C4-2B (cell line): ENCODE results near the gene EXOC7.

ENCODE experiments used
- H3K27ac ChIP-seq: fragments of 450-650 bp; 2 replicates; pipeline ENCODE4 v1.5.1; 2017
- ZFX ChIP-seq: fragments of 450-650 bp; IDR thresholded peaks from 2 replicates; pipeline ENCODE4 v1.6.1; 2017
- TF ChIP-seq, protein P1 (sequence below): fragments of 450-650 bp; conservative IDR thresholded peaks from 2 replicates; pipeline ENCODE4 v1.5.1; 2017; ENCODE audit warnings: mild to moderate bottlenecking

EXOC7 gene

DNA sequence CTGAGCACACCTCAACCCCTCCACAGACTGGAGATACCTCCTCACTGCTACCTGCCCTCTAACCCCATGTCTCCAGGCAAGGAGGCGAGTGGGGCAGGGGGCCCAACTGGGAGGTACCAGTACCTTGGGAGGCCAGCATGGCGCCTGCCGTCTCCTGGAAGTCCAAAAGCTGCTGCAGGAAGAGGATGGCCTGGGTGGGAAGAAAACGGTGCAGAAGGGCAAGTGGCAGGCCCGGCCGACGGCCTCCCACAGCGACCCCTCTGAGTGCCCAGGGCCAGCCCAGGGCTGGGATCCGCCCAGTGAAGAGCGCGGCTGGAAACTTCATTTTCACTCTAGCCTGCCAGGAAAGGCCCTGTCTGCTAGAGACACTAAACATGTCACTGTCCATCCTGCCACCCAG, 16.1 kb downstream of the EXOC7 start:
- no peak overlapping the region for H3K27ac ChIP-seq
- TF ChIP-seq, protein P1, sequence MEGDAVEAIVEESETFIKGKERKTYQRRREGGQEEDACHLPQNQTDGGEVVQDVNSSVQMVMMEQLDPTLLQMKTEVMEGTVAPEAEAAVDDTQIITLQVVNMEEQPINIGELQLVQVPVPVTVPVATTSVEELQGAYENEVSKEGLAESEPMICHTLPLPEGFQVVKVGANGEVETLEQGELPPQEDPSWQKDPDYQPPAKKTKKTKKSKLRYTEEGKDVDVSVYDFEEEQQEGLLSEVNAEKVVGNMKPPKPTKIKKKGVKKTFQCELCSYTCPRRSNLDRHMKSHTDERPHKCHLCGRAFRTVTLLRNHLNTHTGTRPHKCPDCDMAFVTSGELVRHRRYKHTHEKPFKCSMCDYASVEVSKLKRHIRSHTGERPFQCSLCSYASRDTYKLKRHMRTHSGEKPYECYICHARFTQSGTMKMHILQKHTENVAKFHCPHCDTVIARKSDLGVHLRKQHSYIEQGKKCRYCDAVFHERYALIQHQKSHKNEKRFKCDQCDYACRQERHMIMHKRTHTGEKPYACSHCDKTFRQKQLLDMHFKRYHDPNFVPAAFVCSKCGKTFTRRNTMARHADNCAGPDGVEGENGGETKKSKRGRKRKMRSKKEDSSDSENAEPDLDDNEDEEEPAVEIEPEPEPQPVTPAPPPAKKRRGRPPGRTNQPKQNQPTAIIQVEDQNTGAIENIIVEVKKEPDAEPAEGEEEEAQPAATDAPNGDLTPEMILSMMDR: no peak
- no peak for TF ChIP-seq ZFX

DNA sequence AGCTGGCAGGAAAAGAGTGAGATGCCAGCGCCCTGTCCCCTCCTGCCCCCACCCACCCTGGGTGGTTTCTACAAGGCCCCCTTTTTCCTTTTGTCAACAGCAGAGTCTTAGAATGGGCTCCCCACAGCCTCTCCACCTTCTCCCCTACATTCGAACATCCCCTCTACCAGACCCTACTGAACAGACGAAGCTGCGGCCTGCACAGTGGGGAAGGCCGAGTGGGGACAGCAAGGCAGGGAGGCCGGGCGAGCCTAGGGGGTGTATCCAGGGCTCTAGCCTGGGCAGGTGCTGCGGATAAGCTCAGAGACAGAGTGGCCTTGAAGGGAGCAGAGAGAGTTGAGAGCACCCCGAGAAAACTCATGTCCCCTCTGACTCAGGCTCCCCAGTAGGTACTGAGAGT, 17.2 kb downstream of the EXOC7 start:
- no peak overlapping the region for H3K27ac ChIP-seq
- TF ChIP-seq, protein P1: no peak
- no peak for TF ChIP-seq ZFX

DNA sequence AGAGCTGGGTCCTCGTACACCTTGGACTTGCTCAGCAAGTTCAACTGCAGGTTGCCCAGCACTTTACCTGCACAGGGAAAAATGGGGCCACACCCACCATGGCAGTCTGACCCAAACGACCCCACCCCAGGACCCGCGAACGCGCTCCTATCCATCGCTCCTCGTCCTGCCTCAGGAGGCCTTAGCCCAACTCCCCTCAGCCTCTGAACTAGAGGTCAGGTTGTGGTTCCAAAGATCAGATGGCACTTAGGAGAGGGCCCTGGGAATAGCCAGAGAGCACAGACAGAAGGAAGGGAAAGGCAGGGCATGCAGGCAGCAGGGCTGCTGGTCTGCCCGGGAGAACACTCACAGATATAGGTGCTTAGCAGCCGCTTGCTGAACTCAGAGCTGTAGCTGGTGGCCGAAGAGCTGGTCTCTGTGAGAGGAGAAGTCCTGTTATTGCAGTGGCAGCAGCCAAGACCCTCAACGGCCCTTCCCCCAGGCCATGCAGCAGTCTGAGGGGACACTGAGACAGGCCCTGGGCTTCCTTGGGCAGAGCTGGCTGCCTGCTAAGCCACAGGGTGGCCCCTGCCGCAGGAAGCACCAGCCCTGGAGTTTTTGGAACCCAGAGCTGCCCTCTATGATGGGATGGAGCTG, 17.7 kb downstream of the EXOC7 start:
- TF ChIP-seq, protein P1: no peak
- H3K27ac ChIP-seq: no peak overlapping the region

DNA sequence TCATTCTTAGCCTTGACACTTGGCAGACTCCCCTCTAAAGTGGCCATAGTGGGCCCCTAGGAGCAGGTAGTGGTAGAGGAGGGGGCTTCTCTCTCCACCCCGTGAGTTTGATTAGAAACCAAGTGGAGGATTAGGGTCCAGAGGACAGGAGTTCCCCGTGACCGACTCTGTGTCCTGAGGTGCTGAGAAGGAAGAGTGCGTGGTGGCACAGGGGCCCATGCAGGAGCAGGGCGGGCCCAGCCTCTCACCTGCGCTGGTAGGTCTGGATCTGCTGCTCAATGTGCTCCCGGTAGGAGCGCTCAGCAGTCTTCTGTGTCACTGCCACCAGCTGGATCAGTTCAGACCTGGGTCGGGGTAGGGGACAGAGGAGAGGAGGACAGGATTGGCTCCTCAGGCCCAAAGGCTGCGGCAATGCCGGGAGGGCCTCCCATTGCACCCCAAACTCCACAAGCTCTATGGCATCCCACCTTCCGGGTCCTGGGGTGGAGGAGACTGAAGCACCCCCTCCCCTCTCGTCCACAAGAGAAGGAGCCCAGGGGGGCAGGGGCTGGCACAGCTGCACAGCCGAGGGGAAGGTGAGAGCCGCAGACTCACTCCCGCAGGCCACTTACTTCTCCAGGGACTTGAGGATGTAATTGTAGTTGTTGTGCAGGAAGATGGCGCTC, 18.4 kb downstream of the EXOC7 start:
- no peak overlapping the region for H3K27ac ChIP-seq
- no peak for TF ChIP-seq ZFX
- TF ChIP-seq, protein P1: no peak

DNA sequence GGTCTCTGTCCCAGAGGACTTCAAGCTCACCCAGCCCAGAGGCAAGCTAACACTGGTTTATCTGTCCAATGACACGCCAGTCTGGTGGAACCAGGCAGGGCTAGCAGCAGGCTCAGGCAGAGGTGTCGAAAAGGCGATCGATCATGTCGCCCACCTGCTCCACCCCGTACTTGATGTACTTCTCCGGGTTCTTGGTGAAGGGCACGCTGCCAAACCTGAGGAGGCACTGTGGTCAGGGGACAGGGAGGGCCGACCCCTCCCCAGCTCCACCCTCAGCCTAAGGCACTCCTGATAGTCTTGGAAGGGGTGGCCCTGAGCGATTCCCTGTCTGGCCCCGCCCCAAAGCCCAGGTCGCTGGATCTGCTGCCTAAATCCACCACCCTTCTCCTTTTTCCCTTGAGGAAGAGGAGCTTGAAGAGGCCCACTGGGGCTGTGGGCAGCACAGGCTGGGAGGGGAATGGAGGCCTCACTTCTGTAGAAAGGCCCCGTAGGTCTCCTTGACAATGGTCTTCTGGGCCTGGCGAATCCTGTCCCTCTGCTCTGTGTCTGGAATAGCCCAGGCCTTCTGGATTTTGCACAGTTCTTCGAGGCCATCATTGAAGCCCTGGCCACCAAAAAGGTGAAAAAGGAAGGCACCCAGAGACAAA, 19.9 kb downstream of the EXOC7 start:
- H3K27ac ChIP-seq: no peak overlapping the region
- TF ChIP-seq ZFX: no peak
- TF ChIP-seq, protein P1: no peak

DNA sequence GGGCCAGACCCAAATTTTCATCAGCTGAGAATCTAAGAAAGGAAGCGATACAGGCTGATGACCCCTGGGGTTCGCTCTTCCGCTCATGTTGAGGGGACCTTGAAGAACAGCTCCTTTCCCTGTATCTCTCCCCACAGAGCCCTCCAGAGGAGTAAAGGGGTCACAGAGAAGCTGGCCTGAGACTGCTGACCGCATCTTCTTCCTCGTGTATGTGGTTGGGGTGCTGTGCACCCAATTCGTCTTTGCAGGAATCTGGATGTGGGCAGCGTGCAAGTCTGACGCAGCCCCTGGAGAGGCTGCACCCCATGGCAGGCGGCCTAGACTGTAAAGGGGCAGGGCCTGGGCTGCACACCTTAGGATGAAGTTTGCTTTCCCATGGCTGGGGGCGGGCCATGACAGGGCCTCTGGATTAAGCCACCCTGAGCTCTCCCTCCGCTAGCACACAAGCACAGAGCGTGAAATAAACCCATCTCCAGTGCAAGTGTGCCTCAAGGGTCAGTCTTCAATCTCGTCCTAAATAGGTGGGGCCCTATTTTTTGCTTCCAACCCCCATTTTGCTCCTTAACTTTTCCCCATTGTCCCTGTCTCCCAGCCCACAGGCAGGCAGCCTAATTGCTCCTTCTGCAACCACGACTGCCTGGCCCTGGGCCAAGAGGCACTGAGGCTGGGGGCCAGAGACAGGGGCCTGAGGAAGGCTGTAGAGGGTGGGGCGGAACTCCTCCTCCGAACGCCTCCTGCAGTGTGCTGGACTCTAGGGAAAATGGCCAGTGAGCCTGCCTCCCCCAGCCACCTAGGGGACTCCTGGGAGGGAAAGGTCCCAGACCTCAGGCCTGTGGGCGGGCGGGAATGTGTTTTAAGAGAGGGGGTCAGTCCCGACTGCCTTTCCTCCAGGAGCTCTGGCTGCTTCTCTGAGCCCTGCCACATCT, 21.0 kb downstream of the EXOC7 start:
- H3K27ac ChIP-seq: no peak overlapping the region
- no peak for TF ChIP-seq ZFX
- TF ChIP-seq, protein P1: no peak
